IMR-90 (cell line): ENCODE data around the gene KRTAP10-9.

Experiments
- CEBPB ChIP-seq: IDR thresholded peaks from 2 replicates; pipeline ENCODE4 v1.6.1; 2012; ENCODE audit warnings: low read depth, low read length, improper control_type of control experiment
- CTCF ChIP-seq: conservative IDR thresholded peaks from 2 replicates; pipeline ENCODE4 v1.5.1; 2012; ENCODE audit warnings: mild to moderate bottlenecking, low read depth, low read length, improper control_type of control experiment
- ELK1 ChIP-seq: fragments of 150-350 bp; IDR thresholded peaks from 2 replicates; pipeline ENCODE4 v1.6.1; 2016; ENCODE audit warnings: low read depth, mild to moderate bottlenecking, low read length, moderate library complexity, borderline replicate concordance
- MAZ ChIP-seq: IDR thresholded peaks from 2 replicates; pipeline ENCODE4 v1.6.1; 2012; ENCODE audit warnings: low read depth, mild to moderate bottlenecking, low read length, improper control_type of control experiment, moderate library complexity, borderline replicate concordance
- MXI1 ChIP-seq: IDR thresholded peaks from 2 replicates; pipeline ENCODE4 v1.6.1; 2012; ENCODE audit warnings: low read depth, mild to moderate bottlenecking, low read length, moderate library complexity, borderline replicate concordance
- POLR2A ChIP-seq: IDR thresholded peaks from 2 replicates; pipeline ENCODE4 v1.6.1; 2012; ENCODE audit warnings: mild to moderate bottlenecking, low read depth, low read length
- RAD21 ChIP-seq: IDR thresholded peaks from 2 replicates; pipeline ENCODE4 v1.6.1; 2012; ENCODE audit warnings: low read length, improper control_type of control experiment
- RCOR1 ChIP-seq: IDR thresholded peaks from 2 replicates; pipeline ENCODE4 v1.6.1; 2012; ENCODE audit warnings: mild to moderate bottlenecking, low read length, improper control_type of control experiment; ENCODE audit not compliant: insufficient replicate concordance
- RFX5 ChIP-seq: IDR thresholded peaks from 2 replicates; pipeline ENCODE4 v1.8.0; 2012; ENCODE audit warnings: low read depth, mild to moderate bottlenecking, low read length, moderate library complexity
- SMC3 ChIP-seq: fragments of 150-350 bp; IDR thresholded peaks from 2 replicates; pipeline ENCODE4 v1.6.1; 2016; ENCODE audit warnings: low read depth, mild to moderate bottlenecking, antibody characterized with exemption, low read length, moderate library complexity
- USF2 ChIP-seq: fragments of 150-350 bp; IDR thresholded peaks from 2 replicates; pipeline ENCODE4 v1.6.1; 2017; ENCODE audit warnings: mild to moderate bottlenecking, antibody characterized with exemption, low read length, low read depth

GRCh38 chr21:44582055-44582454, 44.8 kb upstream of the KRTAP10-9 start:
- no peak for TF ChIP-seq POLR2A
- no peak for TF ChIP-seq CTCF
- TF ChIP-seq RAD21, result no peak
- no peak for TF ChIP-seq MXI1
- TF ChIP-seq RCOR1, result no peak
- TF ChIP-seq ELK1, result no peak
- no peak for TF ChIP-seq CEBPB
- no peak for TF ChIP-seq MAZ
- TF ChIP-seq RFX5, result no peak
- no peak for TF ChIP-seq SMC3
- TF ChIP-seq USF2, result no peak
